IMR-90 (cell line): ENCODE results near the gene TSPEAR. TPM values are rescaled to one million over a fixed set of nuclear protein-coding genes. Genes with fewer than 3 reads are reported as not detected.

Experiments used
- ATAC-seq: fragments of 200-7000 bp; cut with Tn5 transposase; 2 replicates; pipeline ENCODE4 v1.9.1; 2020; ENCODE audit warnings: low read depth, mild to moderate bottlenecking, moderate library complexity
- BruUV-seq: library from RNA; stranded (reverse); fragments of 400-500 nt; replicated peaks from 2 replicates; lab custom pipeline; 2021; lab: Mats Ljungman, UMichigan
- CTCF ChIA-PET: fragments of 300-600 bp; formaldehyde crosslinking; extraction: SDS; loops from one replicate; lab custom pipeline; 2021; ENCODE audit warnings: antibody characterized with exemption; lab: Yijun Ruan, JAX
- POLR2A ChIA-PET: fragments of 300-600 bp; sonication (Branson Sonifier 250); formaldehyde crosslinking; loops from one replicate; lab custom pipeline; 2022; ENCODE audit warnings: antibody characterized with exemption; ENCODE audit not compliant: unreplicated experiment; lab: Charles Lee
- DNase-seq: peaks from one replicate; pipeline ENCODE4 v3.0.0; 2013
- H2AFZ ChIP-seq: replicated peaks from 2 replicates; pipeline ENCODE3; 2013; ENCODE audit warnings: low read length, mild to moderate bottlenecking; ENCODE audit not compliant: poor library complexity
- H2AK5ac ChIP-seq: 2 replicates; pipeline ENCODE4 v1.6.1; 2013; ENCODE audit warnings: low read depth, low read length, inconsistent platforms
- H2AK9ac ChIP-seq: replicated peaks from 2 replicates; pipeline ENCODE3; 2013; ENCODE audit warnings: mild to moderate bottlenecking, low read depth, low read length, moderate library complexity; ENCODE audit not compliant: poor library complexity
- H2BK120ac ChIP-seq: 2 replicates; pipeline ENCODE4 v1.6.1; 2013; ENCODE audit warnings: low read depth, low read length, inconsistent platforms
- H2BK15ac ChIP-seq: 3 replicates; pipeline ENCODE4 v1.6.1; 2013; ENCODE audit warnings: low read depth, low read length, inconsistent platforms
- H2BK20ac ChIP-seq: 2 replicates; pipeline ENCODE4 v1.6.1; 2013; ENCODE audit warnings: low read depth, mild to moderate bottlenecking, inconsistent platforms, low read length, moderate library complexity
- H2BK5ac ChIP-seq: 2 replicates; pipeline ENCODE4 v1.6.1; 2013; ENCODE audit warnings: mild to moderate bottlenecking, low read depth, low read length, inconsistent platforms; ENCODE audit not compliant: poor library complexity, severe bottlenecking
- H3K14ac ChIP-seq: replicated peaks from 2 replicates; pipeline ENCODE4 v1.6.1; 2013; ENCODE audit warnings: low read depth, low read length, inconsistent platforms
- H3K18ac ChIP-seq: 2 replicates; pipeline ENCODE4 v1.6.1; 2013; ENCODE audit warnings: low read depth, low read length, control low read depth
- H3K23ac ChIP-seq: 2 replicates; pipeline ENCODE4 v1.6.1; 2013; ENCODE audit warnings: low read depth, low read length, inconsistent platforms
- H3K27ac ChIP-seq: 2 replicates; pipeline ENCODE4 v1.5.1; 2013; ENCODE audit warnings: mild to moderate bottlenecking, control low read depth, low read length; ENCODE audit not compliant: insufficient read depth
- H3K27me3 ChIP-seq: 2 replicates; pipeline ENCODE4 v1.6.1; 2013; ENCODE audit warnings: low read length; ENCODE audit not compliant: control insufficient read depth, insufficient read depth
- H3K36me3 ChIP-seq: 2 replicates; pipeline ENCODE4 v1.6.1; 2013; ENCODE audit warnings: low read length, mixed read lengths; ENCODE audit not compliant: control insufficient read depth, insufficient read depth
- H3K4ac ChIP-seq: 2 replicates; pipeline ENCODE4 v1.6.1; 2013; ENCODE audit warnings: low read depth, low read length, inconsistent platforms
- H3K4me1 ChIP-seq: 2 replicates; pipeline ENCODE4 v1.6.1; 2013; ENCODE audit warnings: low read length, mixed read lengths; ENCODE audit not compliant: control insufficient read depth, insufficient read depth
- H3K4me2 ChIP-seq: 2 replicates; pipeline ENCODE4 v1.6.1; 2013; ENCODE audit warnings: low read depth, mild to moderate bottlenecking, control low read depth, low read length, moderate library complexity
- H3K4me3 ChIP-seq: 2 replicates; pipeline ENCODE4 v1.5.1; 2013; ENCODE audit warnings: low read depth, mild to moderate bottlenecking, control low read depth, low read length, moderate library complexity; ENCODE audit not compliant: insufficient read depth
- H3K56ac ChIP-seq: 2 replicates; pipeline ENCODE4 v1.6.1; 2013; ENCODE audit warnings: low read length, inconsistent platforms; ENCODE audit not compliant: insufficient read depth; ENCODE audit errors: extremely low read depth
- H3K79me1 ChIP-seq, 2 experiments: 2 replicates each; pipeline ENCODE4 v1.6.1; 2013; ENCODE audit warnings: low read length in 2 of 2, inconsistent platforms in 1 of 2, low read depth in 1 of 2
- H3K9ac ChIP-seq: 2 replicates; pipeline ENCODE4 v1.6.1; 2013; ENCODE audit warnings: low read depth, low read length, control low read depth
- H3K9me1 ChIP-seq: 2 replicates; pipeline ENCODE4 v1.6.1; 2013; ENCODE audit warnings: low read length, inconsistent platforms; ENCODE audit not compliant: insufficient read depth
- H3K9me3 ChIP-seq: 2 replicates; pipeline ENCODE4 v1.6.1; 2013; ENCODE audit warnings: low read length; ENCODE audit not compliant: control insufficient read depth, insufficient read depth
- H4K20me1 ChIP-seq: 2 replicates; pipeline ENCODE4 v1.6.1; 2013; ENCODE audit warnings: low read length, inconsistent platforms; ENCODE audit not compliant: insufficient read depth
- H4K5ac ChIP-seq: 2 replicates; pipeline ENCODE4 v1.6.1; 2013; ENCODE audit warnings: mild to moderate bottlenecking, low read depth, low read length, control low read depth
- H4K8ac ChIP-seq, 2 experiments: 2 replicates each; pipeline ENCODE4 v1.6.1; 2013; ENCODE audit warnings: low read depth in 2 of 2, low read length in 2 of 2, control low read depth in 1 of 2, inconsistent platforms in 1 of 2
- H4K91ac ChIP-seq: 2 replicates; pipeline ENCODE4 v1.6.1; 2013; ENCODE audit warnings: low read depth, low read length, inconsistent platforms; ENCODE audit not compliant: insufficient read depth
- BHLHE40 ChIP-seq: fragments of 150-350 bp; IDR thresholded peaks from 2 replicates; pipeline ENCODE4 v1.6.1; 2016; ENCODE audit warnings: mild to moderate bottlenecking, low read depth, low read length
- CEBPB ChIP-seq: IDR thresholded peaks from 2 replicates; pipeline ENCODE4 v1.6.1; 2012; ENCODE audit warnings: low read depth, low read length, improper control_type of control experiment
- CHD1 ChIP-seq: IDR thresholded peaks from 2 replicates; pipeline ENCODE4 v1.6.1; 2012; ENCODE audit warnings: low read depth, low read length, improper control_type of control experiment
- MAFK ChIP-seq: IDR thresholded peaks from 2 replicates; pipeline ENCODE4 v1.6.1; 2012; ENCODE audit warnings: low read depth, low read length, improper control_type of control experiment
- MAZ ChIP-seq: IDR thresholded peaks from 2 replicates; pipeline ENCODE4 v1.6.1; 2012; ENCODE audit warnings: low read depth, mild to moderate bottlenecking, low read length, improper control_type of control experiment, moderate library complexity, borderline replicate concordance
- MXI1 ChIP-seq: IDR thresholded peaks from 2 replicates; pipeline ENCODE4 v1.6.1; 2012; ENCODE audit warnings: low read depth, mild to moderate bottlenecking, low read length, moderate library complexity, borderline replicate concordance
- NFE2L2 ChIP-seq: fragments of 150-350 bp; IDR thresholded peaks from 2 replicates; pipeline ENCODE4 v1.6.1; 2016; ENCODE audit warnings: low read depth, mild to moderate bottlenecking, low read length
- POLR2A ChIP-seq: IDR thresholded peaks from 2 replicates; pipeline ENCODE4 v1.6.1; 2012; ENCODE audit warnings: mild to moderate bottlenecking, low read depth, low read length
- RAD21 ChIP-seq: IDR thresholded peaks from 2 replicates; pipeline ENCODE4 v1.6.1; 2012; ENCODE audit warnings: low read length, improper control_type of control experiment
- RCOR1 ChIP-seq: IDR thresholded peaks from 2 replicates; pipeline ENCODE4 v1.6.1; 2012; ENCODE audit warnings: mild to moderate bottlenecking, low read length, improper control_type of control experiment; ENCODE audit not compliant: insufficient replicate concordance
- SMC3 ChIP-seq: fragments of 150-350 bp; IDR thresholded peaks from 2 replicates; pipeline ENCODE4 v1.6.1; 2016; ENCODE audit warnings: low read depth, mild to moderate bottlenecking, antibody characterized with exemption, low read length, moderate library complexity
- WGBS, 2 experiments: methylation state at CpG; one replicate each; pipeline versions ENCODE4 v1.1.5 to v1.1.7; 2013; ENCODE audit warnings: missing lambda C conversion rate in 2 of 2; ENCODE audit not compliant: insufficient read length in 1 of 2; ENCODE audit errors: extremely low coverage in 2 of 2; 5-methylcytosine and 5-hydroxymethylcytosine counted together
- dilution Hi-C: fragments of 300-500 bp; cut with HindIII; formaldehyde crosslinking; loops from one replicate; pipeline ENCODE4 v1.14.3; 2018; ENCODE audit warnings: low sequenced_read_pairs; ENCODE audit not compliant: unreplicated experiment
- in situ Hi-C: fragments of 300-500 bp; cut with MboI; formaldehyde crosslinking; loops from 3 replicates; pipeline ENCODE4 v1.14.3; 2019; ENCODE audit warnings: low sequenced_read_pairs, inconsistent platforms, mixed read lengths
- intact Hi-C: fragments of 100-400 bp; cut with micrococcal nuclease; formaldehyde crosslinking; loops from 2 replicates; pipeline ENCODE4 v1.10.0; 2022
- polyA plus RNA-seq, 3 experiments: library from polyadenylated mRNA; depleted of rRNA; stranded (reverse); fragments of >200 nt; gene quantifications; 2 replicates each; pipeline ENCODE4 v1.2.3, GENCODE V29; 2012; ENCODE audit warnings: low replicate concordance in 1 of 3
- total RNA-seq: library from RNA; depleted of rRNA; stranded (reverse); fragments of >200 nt; gene quantifications from 2 replicates; pipeline ENCODE4 v1.2.3, GENCODE V29; 2012
- TF ChIP-seq, protein P1 (sequence below): conservative IDR thresholded peaks from 2 replicates; pipeline ENCODE4 v1.5.1; 2012; ENCODE audit warnings: mild to moderate bottlenecking, low read depth, low read length, improper control_type of control experiment
- TF ChIP-seq, protein P2 (sequence below): fragments of 150-350 bp; IDR thresholded peaks from 2 replicates; pipeline ENCODE4 v1.6.1; 2016; ENCODE audit warnings: low read depth, mild to moderate bottlenecking, low read length, moderate library complexity, borderline replicate concordance
- TF ChIP-seq, protein P3 (sequence below): fragments of 150-350 bp; IDR thresholded peaks from 2 replicates; pipeline ENCODE4 v1.6.1; 2017; ENCODE audit warnings: mild to moderate bottlenecking, antibody characterized with exemption, low read length, low read depth

The TSPEAR gene
- total and polyA plus RNA-seq, 2 of the 4 experiments (the other 2 are of a cell fraction): not detected

DNA sequence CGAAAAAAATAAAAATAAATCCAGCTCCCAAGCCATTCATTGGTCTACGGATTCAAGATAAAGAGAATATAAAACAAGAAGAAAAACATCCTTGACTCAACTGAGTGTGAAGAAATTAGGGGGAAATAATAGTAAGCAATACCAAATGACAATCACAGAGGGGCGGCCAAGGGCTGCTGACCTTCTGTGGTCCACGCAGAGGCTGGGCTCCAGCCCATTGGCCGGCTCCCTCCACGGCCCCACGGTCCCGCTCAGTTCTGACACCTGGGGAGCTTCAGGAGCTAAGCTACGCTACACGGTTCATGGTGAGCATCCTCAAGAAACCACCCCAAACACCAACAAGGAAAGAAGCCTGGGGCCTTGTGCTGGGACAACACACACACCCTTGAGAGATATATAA lies 14.8 kb downstream of the TSPEAR start:
- in situ Hi-C loops (no loop called here), intact Hi-C loops (no loop called here), dilution Hi-C loops (no loop called here)
- H3K4me3 ChIP-seq: no peak overlapping the region
- H3K79me1 ChIP-seq: no peaks in the 10 kb centered on the region
- H2AFZ ChIP-seq: no peak overlapping the region
- ChIA-PET POLR2A (no interaction called here), CTCF (no interaction called here)
- H4K91ac ChIP-seq: no peak overlapping the region
- ATAC-seq: no peak
- TF ChIP-seq NFE2L2 (no peak), MAFK (no peak), MXI1 (no peak), POLR2A (no peak), RAD21 (no peak), SMC3 (no peak), CEBPB (no peak), BHLHE40 (no peak), RCOR1 (no peak), CHD1 (no peak), MAZ (no peak)
- TF ChIP-seq, protein P1, sequence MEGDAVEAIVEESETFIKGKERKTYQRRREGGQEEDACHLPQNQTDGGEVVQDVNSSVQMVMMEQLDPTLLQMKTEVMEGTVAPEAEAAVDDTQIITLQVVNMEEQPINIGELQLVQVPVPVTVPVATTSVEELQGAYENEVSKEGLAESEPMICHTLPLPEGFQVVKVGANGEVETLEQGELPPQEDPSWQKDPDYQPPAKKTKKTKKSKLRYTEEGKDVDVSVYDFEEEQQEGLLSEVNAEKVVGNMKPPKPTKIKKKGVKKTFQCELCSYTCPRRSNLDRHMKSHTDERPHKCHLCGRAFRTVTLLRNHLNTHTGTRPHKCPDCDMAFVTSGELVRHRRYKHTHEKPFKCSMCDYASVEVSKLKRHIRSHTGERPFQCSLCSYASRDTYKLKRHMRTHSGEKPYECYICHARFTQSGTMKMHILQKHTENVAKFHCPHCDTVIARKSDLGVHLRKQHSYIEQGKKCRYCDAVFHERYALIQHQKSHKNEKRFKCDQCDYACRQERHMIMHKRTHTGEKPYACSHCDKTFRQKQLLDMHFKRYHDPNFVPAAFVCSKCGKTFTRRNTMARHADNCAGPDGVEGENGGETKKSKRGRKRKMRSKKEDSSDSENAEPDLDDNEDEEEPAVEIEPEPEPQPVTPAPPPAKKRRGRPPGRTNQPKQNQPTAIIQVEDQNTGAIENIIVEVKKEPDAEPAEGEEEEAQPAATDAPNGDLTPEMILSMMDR: no peak
- TF ChIP-seq, protein P2, sequence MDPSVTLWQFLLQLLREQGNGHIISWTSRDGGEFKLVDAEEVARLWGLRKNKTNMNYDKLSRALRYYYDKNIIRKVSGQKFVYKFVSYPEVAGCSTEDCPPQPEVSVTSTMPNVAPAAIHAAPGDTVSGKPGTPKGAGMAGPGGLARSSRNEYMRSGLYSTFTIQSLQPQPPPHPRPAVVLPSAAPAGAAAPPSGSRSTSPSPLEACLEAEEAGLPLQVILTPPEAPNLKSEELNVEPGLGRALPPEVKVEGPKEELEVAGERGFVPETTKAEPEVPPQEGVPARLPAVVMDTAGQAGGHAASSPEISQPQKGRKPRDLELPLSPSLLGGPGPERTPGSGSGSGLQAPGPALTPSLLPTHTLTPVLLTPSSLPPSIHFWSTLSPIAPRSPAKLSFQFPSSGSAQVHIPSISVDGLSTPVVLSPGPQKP: no peak
- TF ChIP-seq, protein P3, sequence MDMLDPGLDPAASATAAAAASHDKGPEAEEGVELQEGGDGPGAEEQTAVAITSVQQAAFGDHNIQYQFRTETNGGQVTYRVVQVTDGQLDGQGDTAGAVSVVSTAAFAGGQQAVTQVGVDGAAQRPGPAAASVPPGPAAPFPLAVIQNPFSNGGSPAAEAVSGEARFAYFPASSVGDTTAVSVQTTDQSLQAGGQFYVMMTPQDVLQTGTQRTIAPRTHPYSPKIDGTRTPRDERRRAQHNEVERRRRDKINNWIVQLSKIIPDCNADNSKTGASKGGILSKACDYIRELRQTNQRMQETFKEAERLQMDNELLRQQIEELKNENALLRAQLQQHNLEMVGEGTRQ: no peak
- peaks cover 50% of the 10 kb centered on the region for H3K27me3 ChIP-seq
- no peak overlapping the region for H2BK15ac ChIP-seq
- no peak overlapping the region for H3K18ac ChIP-seq
- no peak overlapping the region for H4K8ac ChIP-seq
- H3K56ac ChIP-seq: no peak overlapping the region
- H3K4me1 ChIP-seq: no peaks in the 10 kb centered on the region
- no peak overlapping the region for H2AK9ac ChIP-seq
- DNase-seq: no peak
- H3K4ac ChIP-seq: no peak overlapping the region
- no peak overlapping the region for H2BK5ac ChIP-seq
- no peak overlapping the region for H3K4me2 ChIP-seq
- no peak overlapping the region for H3K23ac ChIP-seq
- H2AK5ac ChIP-seq: no peak overlapping the region
- H3K36me3 ChIP-seq: no peaks in the 10 kb centered on the region
- no peaks in the 10 kb centered on the region; the same call in 1 of the 2 replicates for H3K9me3 ChIP-seq
- no peak overlapping the region for H2BK120ac ChIP-seq
- H3K14ac ChIP-seq: no peak overlapping the region
- H4K20me1 ChIP-seq: no peaks in the 10 kb centered on the region
- no peak overlapping the region for H2BK20ac ChIP-seq
- no peaks in the 10 kb centered on the region for H3K9me1 ChIP-seq
- no peak overlapping the region for H3K9ac ChIP-seq
- WGBS, 2 experiments: 41% methylated on average over 6 of the region's 10 CpGs; no CpG with 5 or more reads in 1 of the 2 experiments
- no peak overlapping the region for H4K5ac ChIP-seq
- no peak overlapping the region for H3K27ac ChIP-seq
- no TSS peak for BruUV-seq
